Measurements from ENCODE around the gene NR2F1. TPM values are rescaled to one million over a fixed set of nuclear protein-coding genes. Genes with fewer than 3 reads are reported as not detected.

Gene NR2F1
- total RNA-seq, 2 donors from 2014 or later, result 0.22 TPM; not detected in 1

GRCh38 chr5:93609762-93610161 lies 26.7 kb downstream of the NR2F1 start:
- Histone ChIP-seq H3K9ac (ENCODE audit: extremely low read depth, low read length, poor library complexity, severe bottlenecking) (no peak overlapping the region), H3K4me3 (ENCODE audit: low read length) (no peak overlapping the region), H3K27me3 (ENCODE audit: control insufficient read depth, insufficient read depth, low read length, poor library complexity, severe bottlenecking) (peaks cover 99% of the 10 kb centered on the region), H3K36me3 (ENCODE audit: control insufficient read depth, insufficient read depth, low read length) (no peaks in the 10 kb centered on the region), H3K27ac (ENCODE audit: low read depth, low read length) (no peak overlapping the region), H3K4me1 (ENCODE audit: control insufficient read depth, insufficient read depth, low read length) (peaks cover 2% of the 10 kb centered on the region), H3K9me3 (ENCODE audit: control insufficient read depth, low read length) (no peaks in the 10 kb centered on the region)
- no peak for DNase-seq
- peaks cover 16% of the 10 kb centered on the region for H3K27me3 Mint-ChIP-seq (ENCODE audit: insufficient read depth)
- H3K9me3 Mint-ChIP-seq, result no peaks in the 10 kb centered on the region
- WGBS, 2 experiments (ENCODE audit: insufficient coverage in 1 of 2, insufficient read length in 1 of 2), result 6% methylated on average over 7 of the region's 7 CpGs; no CpG with 5 or more reads in 1 of the 2 experiments
- peaks cover 16% of the 10 kb centered on the region for H3K4me1 Mint-ChIP-seq
- no peak overlapping the region for H3K27ac Mint-ChIP-seq
- no peaks in the 10 kb centered on the region for H3K36me3 Mint-ChIP-seq (ENCODE audit: low read depth)
- TF ChIP-seq, protein P1, sequence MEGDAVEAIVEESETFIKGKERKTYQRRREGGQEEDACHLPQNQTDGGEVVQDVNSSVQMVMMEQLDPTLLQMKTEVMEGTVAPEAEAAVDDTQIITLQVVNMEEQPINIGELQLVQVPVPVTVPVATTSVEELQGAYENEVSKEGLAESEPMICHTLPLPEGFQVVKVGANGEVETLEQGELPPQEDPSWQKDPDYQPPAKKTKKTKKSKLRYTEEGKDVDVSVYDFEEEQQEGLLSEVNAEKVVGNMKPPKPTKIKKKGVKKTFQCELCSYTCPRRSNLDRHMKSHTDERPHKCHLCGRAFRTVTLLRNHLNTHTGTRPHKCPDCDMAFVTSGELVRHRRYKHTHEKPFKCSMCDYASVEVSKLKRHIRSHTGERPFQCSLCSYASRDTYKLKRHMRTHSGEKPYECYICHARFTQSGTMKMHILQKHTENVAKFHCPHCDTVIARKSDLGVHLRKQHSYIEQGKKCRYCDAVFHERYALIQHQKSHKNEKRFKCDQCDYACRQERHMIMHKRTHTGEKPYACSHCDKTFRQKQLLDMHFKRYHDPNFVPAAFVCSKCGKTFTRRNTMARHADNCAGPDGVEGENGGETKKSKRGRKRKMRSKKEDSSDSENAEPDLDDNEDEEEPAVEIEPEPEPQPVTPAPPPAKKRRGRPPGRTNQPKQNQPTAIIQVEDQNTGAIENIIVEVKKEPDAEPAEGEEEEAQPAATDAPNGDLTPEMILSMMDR (conservative IDR thresholded peaks at IDR 0.05), result no peak
- H3K4me3 Mint-ChIP-seq, result no peak overlapping the region

GRCh38 chr5:93610581-93611272 lies 27.7 kb downstream of the NR2F1 start:
- Mint-ChIP-seq H3K4me1 (peaks cover 16% of the 10 kb centered on the region), H3K4me3 (no peak overlapping the region), H3K9me3 (no peaks in the 10 kb centered on the region), H3K36me3 (ENCODE audit: low read depth) (no peaks in the 10 kb centered on the region), H3K27me3 (ENCODE audit: insufficient read depth) (peaks cover 26% of the 10 kb centered on the region), H3K27ac (no peak overlapping the region)
- TF ChIP-seq, protein P1 (conservative IDR thresholded peaks at IDR 0.05), result no peak
- Histone ChIP-seq H3K27ac (ENCODE audit: low read depth, low read length) (no peak overlapping the region), H3K36me3 (ENCODE audit: control insufficient read depth, insufficient read depth, low read length) (no peaks in the 10 kb centered on the region), H3K4me1 (ENCODE audit: control insufficient read depth, insufficient read depth, low read length) (peaks cover 2% of the 10 kb centered on the region), H3K27me3 (ENCODE audit: control insufficient read depth, insufficient read depth, low read length, poor library complexity, severe bottlenecking) (peaks cover 99% of the 10 kb centered on the region), H3K4me3 (ENCODE audit: low read length) (no peak overlapping the region), H3K9me3 (ENCODE audit: control insufficient read depth, low read length) (no peaks in the 10 kb centered on the region), H3K9ac (ENCODE audit: extremely low read depth, low read length, poor library complexity, severe bottlenecking) (no peak overlapping the region)
- DNase-seq, result no peak
- 6 to 8% methylated on average over 14 to 17 of the region's 17 CpGs for WGBS, 2 experiments (ENCODE audit: insufficient coverage in 1 of 2, insufficient read length in 1 of 2)

- no peaks in the 10 kb centered on the region for H3K36me3 ChIP-seq (ENCODE audit: control insufficient read depth, insufficient read depth, low read length)
- H3K4me1 Mint-ChIP-seq, result peaks cover 16% of the 10 kb centered on the region
- H3K9me3 ChIP-seq (ENCODE audit: control insufficient read depth, low read length), result no peaks in the 10 kb centered on the region
- H3K4me3 ChIP-seq (ENCODE audit: low read length), result peak overlapping the region; percentile 64
- DNase-seq, result no peak
- no peak overlapping the region for H3K27ac ChIP-seq (ENCODE audit: low read depth, low read length)
- 2 to 8% methylated on average over 6 to 9 of the region's 9 CpGs for WGBS, 2 experiments (ENCODE audit: insufficient coverage in 1 of 2, insufficient read length in 1 of 2)
- no peaks in the 10 kb centered on the region for H3K36me3 Mint-ChIP-seq (ENCODE audit: low read depth)
- peaks cover 99% of the 10 kb centered on the region for H3K27me3 ChIP-seq (ENCODE audit: control insufficient read depth, insufficient read depth, low read length, poor library complexity, severe bottlenecking)
- H3K4me3 Mint-ChIP-seq, result no peak overlapping the region
- H3K4me1 ChIP-seq (ENCODE audit: control insufficient read depth, insufficient read depth, low read length), result peaks cover 2% of the 10 kb centered on the region
- TF ChIP-seq, protein P1 (conservative IDR thresholded peaks at IDR 0.05), result no peak
- no peak overlapping the region for H3K27ac Mint-ChIP-seq
- no peak overlapping the region for H3K9ac ChIP-seq (ENCODE audit: extremely low read depth, low read length, poor library complexity, severe bottlenecking)
- peaks cover 33% of the 10 kb centered on the region for H3K27me3 Mint-ChIP-seq (ENCODE audit: insufficient read depth)
- H3K9me3 Mint-ChIP-seq, result no peaks in the 10 kb centered on the region
Measured at GRCh38 chr5:93611273-93611975, 28.4 kb downstream of the NR2F1 start.

All from endodermal cell (in vitro differentiated cells).